GM21367 (cell line): ENCODE data around the gene TMEM80.

Experiments
- ATAC-seq: cut with Tn5 transposase; IDR thresholded peaks from one replicate; pipeline ENCODE4 v1.9.1; 2021; ENCODE audit not compliant: unreplicated experiment

The TMEM80 gene

GRCh38 chr11:699116-699508, 3.5 kb downstream of the TMEM80 start:
- no peak for ATAC-seq

GRCh38 chr11:699753-700152, 4.1 kb downstream of the TMEM80 start:
- ATAC-seq = no peak

GRCh38 chr11:701741-702461, 6.3 kb downstream of the TMEM80 start:
- ATAC-seq = no peak

GRCh38 chr11:702462-703461, 7.1 kb downstream of the TMEM80 start:
- no peak for ATAC-seq

GRCh38 chr11:703506-703905, 7.9 kb downstream of the TMEM80 start:
- no peak for ATAC-seq

- no peak for ATAC-seq
These were observed 8.6 kb downstream of the TMEM80 start for GRCh38 chr11:704228-704674.

- ATAC-seq = no peak
These were observed 9.4 kb downstream of the TMEM80 start for GRCh38 chr11:704781-705645.

GRCh38 chr11:705646-706438, 10.2 kb downstream of the TMEM80 start, which contains the start of gene EPS8L2:
TSS of gene EPS8L2 (plus strand) at chr11:706231. CDS start at chr11:709408, 3,177 bp downstream.
- ATAC-seq = no peak

- ATAC-seq = no peak
These were observed 10.9 kb downstream of the TMEM80 start for GRCh38 chr11:706439-706956.

- no peak for ATAC-seq
These were observed 11.6 kb downstream of the TMEM80 start for GRCh38 chr11:706957-707816.

- ATAC-seq = no peak
These were observed 12.3 kb downstream of the TMEM80 start for GRCh38 chr11:707817-708420.

- ATAC-seq = no peak
These were observed 12.9 kb downstream of the TMEM80 start for GRCh38 chr11:708511-708910.

GRCh38 chr11:709109-709997, 13.7 kb downstream of the TMEM80 start:
- ATAC-seq = no peak

- no peak for ATAC-seq
These were observed 18.8 kb downstream of the TMEM80 start for GRCh38 chr11:714436-714835.

- ATAC-seq = no peak
These were observed 23.8 kb downstream of the TMEM80 start for GRCh38 chr11:719214-720016.

- no peak for ATAC-seq
These were observed 24.5 kb downstream of the TMEM80 start for GRCh38 chr11:720017-720641.
